Colonic mucosa (tissue), 4 donors: Measurements from ENCODE around the gene C8A. TPM values are rescaled to one million over a fixed set of nuclear protein-coding genes. Genes with fewer than 3 reads are reported as not detected.

Experiments used
- DNase-seq: peaks from one replicate; pipeline ENCODE4 v3.0.0-alpha.2; 2020
- H3K27ac ChIP-seq: fragments of 200-600 bp; one replicate; pipeline ENCODE4 v1.8.0; 2021
- H3K27me3 ChIP-seq: fragments of 200-600 bp; one replicate; pipeline ENCODE4 v1.8.0; 2021
- H3K36me3 ChIP-seq: fragments of 200-600 bp; one replicate; pipeline ENCODE4 v1.8.0; 2021
- H3K4me1 ChIP-seq: fragments of 200-600 bp; one replicate; pipeline ENCODE4 v1.8.0; 2021; ENCODE audit warnings: mild to moderate bottlenecking
- H3K4me3 ChIP-seq: fragments of 200-600 bp; one replicate; pipeline ENCODE4 v1.8.0; 2021
- H3K9ac ChIP-seq, 2 donors: one replicate each; pipeline ENCODE4 v1.7.0; 2013; ENCODE audit warnings: control low read depth in 2 of 2, low read depth in 2 of 2, low read length in 2 of 2
- H3K9me3 ChIP-seq: fragments of 200-600 bp; one replicate; pipeline ENCODE4 v1.8.0; 2021
- CTCF ChIP-seq: fragments of 200-600 bp; IDR thresholded peaks from one replicate; pipeline ENCODE4 v1.8.0; 2022; ENCODE audit warnings: antibody characterized with exemption, mild to moderate bottlenecking
- intact Hi-C: fragments of 100-400 bp; cut with DNase I; formaldehyde crosslinking; loops from one replicate; pipeline ENCODE4 v1.14.1; 2022
- total RNA-seq, 2 donors: library from RNA; stranded (reverse); fragmentation: NEBNext Ultra II Directional in 1 of 2; extraction: Animal tissue kit (Norgen Biotek cat#: 25700) in 1 of 2; gene quantifications; one replicate each; pipeline ENCODE4 v1.2.1, GENCODE V29; 2021
- donor health status: healthy.
- donor health status: DM: no; HTN: no; CAD: no.
- donor health status: DM: no; HTN: no; CAD: no.

C8A gene
- total RNA-seq, 2 donors from 2014 or later, result not detected

- no peak overlapping the region for H3K4me3 ChIP-seq
- no peaks in the 10 kb centered on the region for H3K9me3 ChIP-seq
- H3K36me3 ChIP-seq, result no peaks in the 10 kb centered on the region
- no peak overlapping the region for H3K27ac ChIP-seq
- intact Hi-C loops, result no loop called here
- no peak for TF ChIP-seq CTCF
- no peak for DNase-seq
- no peaks in the 10 kb centered on the region for H3K27me3 ChIP-seq
- peaks cover 9% of the 10 kb centered on the region for H3K4me1 ChIP-seq
- no peak overlapping the region for H3K9ac ChIP-seq
These were observed 38.3 kb upstream of the C8A start for GRCh38 chr1:56816264-56816663.

GRCh38 chr1:56816909-56817308 is 37.7 kb upstream of the C8A start:
- DNase-seq, result no peak
- Histone ChIP-seq H3K36me3 (no peaks in the 10 kb centered on the region), H3K4me1 (peaks cover 9% of the 10 kb centered on the region), H3K9me3 (no peaks in the 10 kb centered on the region), H3K27me3 (no peaks in the 10 kb centered on the region), H3K4me3 (no peak overlapping the region), H3K9ac (no peak overlapping the region), H3K27ac (no peak overlapping the region)
- no peak for TF ChIP-seq CTCF
- intact Hi-C loops, result no loop called here

GRCh38 chr1:56817716-56818463 is 36.7 kb upstream of the C8A start:
- no peaks in the 10 kb centered on the region for H3K36me3 ChIP-seq
- intact Hi-C loops, result no loop called here
- DNase-seq, result no peak
- H3K9me3 ChIP-seq, result no peaks in the 10 kb centered on the region
- H3K9ac ChIP-seq, result no peak overlapping the region
- no peaks in the 10 kb centered on the region for H3K27me3 ChIP-seq
- peaks cover 9% of the 10 kb centered on the region for H3K4me1 ChIP-seq
- no peak overlapping the region for H3K4me3 ChIP-seq
- no peak for TF ChIP-seq CTCF
- H3K27ac ChIP-seq, result no peak overlapping the region

- no peaks in the 10 kb centered on the region for H3K9me3 ChIP-seq
- no peak within 1 kb of the TSS for H3K4me3 ChIP-seq
- H3K27me3 ChIP-seq, result no peaks in the 10 kb centered on the region
- no peak within 1 kb of the TSS for H3K9ac ChIP-seq
- H3K36me3 ChIP-seq, result no peaks in the 10 kb centered on the region
- H3K4me1 ChIP-seq, result peaks cover 9% of the 10 kb centered on the region
- no peak for TF ChIP-seq CTCF
- intact Hi-C loops, result no loop called here
- DNase-seq, result peak; percentile 45
- no peak within 1 kb of the TSS for H3K27ac ChIP-seq
These were observed 35.2 kb upstream of the C8A start, which contains the start of gene FYB2 for GRCh38 chr1:56819387-56819899. Gene FYB2, minus strand, starts transcription at chr1:56819404. Its CDS starts 114 bp downstream, at chr1:56819290.

GRCh38 chr1:56820755-56821461 is 33.7 kb upstream of the C8A start:
- Histone ChIP-seq H3K9ac (no peak overlapping the region), H3K4me1 (peaks cover 9% of the 10 kb centered on the region), H3K36me3 (no peaks in the 10 kb centered on the region), H3K9me3 (no peaks in the 10 kb centered on the region), H3K4me3 (no peak overlapping the region), H3K27ac (no peak overlapping the region), H3K27me3 (no peaks in the 10 kb centered on the region)
- intact Hi-C loops, result no loop called here
- peak; percentile 90 for DNase-seq
- peak; percentile 88 for TF ChIP-seq CTCF
